ENCODE results near the gene NLRP1.

Gene NLRP1

GRCh38 chr17:5560361-5560988, 23.8 kb downstream of the NLRP1 start:
- intact Hi-C loops (cut with DNase I; ENCODE audit: low total_unique reads) = no loop called here
- H3K27ac ChIP-seq = no peak overlapping the region
- H3K27me3 ChIP-seq = no peaks in the 10 kb centered on the region
- H3K36me3 ChIP-seq = peaks cover 0 to 33% (median 12%) of the 10 kb centered on the region in 3 donors
- H3K4me1 ChIP-seq = peaks cover 0 to 7% (median 2%) of the 10 kb centered on the region in 4 donors
- no peak overlapping the region for H3K4me3 ChIP-seq
- H3K9me3 ChIP-seq = no peaks in the 10 kb centered on the region
- no peak for DNase-seq
- TF ChIP-seq CTCF (IDR thresholded peaks at IDR 0.05) = no peak

GRCh38 chr17:5558815-5559785, 25.2 kb downstream of the NLRP1 start:
- TF ChIP-seq CTCF (IDR thresholded peaks at IDR 0.05) = no peak
- intact Hi-C loops (cut with DNase I; ENCODE audit: low total_unique reads) = no loop called here
- peaks cover 0 to 7% (median 2%) of the 10 kb centered on the region in 4 donors for H3K4me1 ChIP-seq
- H3K36me3 ChIP-seq = peaks cover 0 to 33% (median 12%) of the 10 kb centered on the region in 3 donors
- H3K9me3 ChIP-seq = no peaks in the 10 kb centered on the region
- no peak overlapping the region for H3K4me3 ChIP-seq
- no peak overlapping the region for H3K27ac ChIP-seq
- no peaks in the 10 kb centered on the region for H3K27me3 ChIP-seq
- DNase-seq = no peak

GRCh38 chr17:5557990-5558389, 26.3 kb downstream of the NLRP1 start:
- Histone ChIP-seq H3K27me3 (no peaks in the 10 kb centered on the region), H3K9me3 (no peaks in the 10 kb centered on the region), H3K36me3 (peaks cover 0 to 37% (median 20%) of the 10 kb centered on the region in 3 donors), H3K27ac (no peak overlapping the region), H3K4me1 (peaks cover 0 to 7% (median 2%) of the 10 kb centered on the region in 4 donors), H3K4me3 (no peak overlapping the region)
- intact Hi-C loops (cut with DNase I; ENCODE audit: low total_unique reads) = no loop called here
- no peak for TF ChIP-seq CTCF (IDR thresholded peaks at IDR 0.05)
- DNase-seq = no peak

GRCh38 chr17:5557485-5557884, 26.8 kb downstream of the NLRP1 start:
- intact Hi-C loops (cut with DNase I; ENCODE audit: low total_unique reads) = no loop called here
- no peak for DNase-seq
- no peak overlapping the region for H3K4me3 ChIP-seq
- peaks cover 0 to 37% (median 24%) of the 10 kb centered on the region in 3 donors for H3K36me3 ChIP-seq
- H3K4me1 ChIP-seq = peaks cover 0 to 7% (median 2%) of the 10 kb centered on the region in 4 donors
- no peaks in the 10 kb centered on the region for H3K9me3 ChIP-seq
- no peak overlapping the region for H3K27ac ChIP-seq
- no peak for TF ChIP-seq CTCF (IDR thresholded peaks at IDR 0.05)
- H3K27me3 ChIP-seq = no peaks in the 10 kb centered on the region

- H3K4me3 ChIP-seq = no peak overlapping the region
- H3K4me1 ChIP-seq = peaks cover 0 to 7% (median 2%) of the 10 kb centered on the region in 4 donors
- TF ChIP-seq CTCF (IDR thresholded peaks at IDR 0.05) = no peak
- H3K27me3 ChIP-seq = no peaks in the 10 kb centered on the region
- H3K9me3 ChIP-seq = no peaks in the 10 kb centered on the region
- H3K36me3 ChIP-seq = peaks cover 0 to 37% (median 31%) of the 10 kb centered on the region in 3 donors
- no peak for DNase-seq
- intact Hi-C loops (cut with DNase I; ENCODE audit: low total_unique reads) = no loop called here
- no peak overlapping the region for H3K27ac ChIP-seq
These were observed 29.1 kb downstream of the NLRP1 start for GRCh38 chr17:5555254-5555653.

All from tibial artery (tissue), 4 donors.